Neural cell (in vitro differentiated cells): ENCODE data around the gene SLC27A2.

Experiments
- CTCF ChIP-seq: fragments of 450-650 bp; IDR thresholded peaks from 2 replicates; pipeline ENCODE4 v1.5.1; 2014; ENCODE audit warnings: antibody characterized with exemption, mild to moderate bottlenecking, moderate library complexity; ENCODE audit not compliant: poor library complexity, severe bottlenecking
- EP300 ChIP-seq: fragments of 450-650 bp; conservative IDR thresholded peaks from 2 replicates; pipeline ENCODE4 v1.6.1; 2014; ENCODE audit warnings: antibody characterized with exemption, mild to moderate bottlenecking, moderate library complexity; ENCODE audit not compliant: poor library complexity, severe bottlenecking
- EZH2 ChIP-seq: fragments of 200-600, 300-800 bp; shearing (Covaris generic), sonication (generic); IDR thresholded peaks from 2 replicates; pipeline ENCODE4 v1.6.1; 2014; ENCODE audit warnings: antibody characterized with exemption, low read length, borderline replicate concordance, mild to moderate bottlenecking; ENCODE audit not compliant: insufficient read depth, poor library complexity, severe bottlenecking
- MXI1 ChIP-seq: fragments of 450-650 bp; conservative IDR thresholded peaks from 2 replicates; pipeline ENCODE4 v1.6.1; 2014; ENCODE audit warnings: antibody characterized with exemption, mild to moderate bottlenecking; ENCODE audit not compliant: poor library complexity, severe bottlenecking
- POLR2AphosphoS5 ChIP-seq: IDR thresholded peaks from 2 replicates; pipeline ENCODE4 v1.6.1; 2012
- RAD21 ChIP-seq: fragments of 450-650 bp; conservative IDR thresholded peaks from 2 replicates; pipeline ENCODE4 v1.6.1; 2014; ENCODE audit warnings: antibody characterized with exemption, mild to moderate bottlenecking, moderate library complexity
- SMC3 ChIP-seq: fragments of 450-650 bp; conservative IDR thresholded peaks from 2 replicates; pipeline ENCODE4 v1.6.1; 2014; ENCODE audit warnings: antibody characterized with exemption, mild to moderate bottlenecking, moderate library complexity; ENCODE audit not compliant: poor library complexity
- TAF1 ChIP-seq: IDR thresholded peaks from 2 replicates; pipeline ENCODE4 v1.6.1; 2012; ENCODE audit warnings: low read depth
- TF ChIP-seq, protein P1 (sequence below): IDR thresholded peaks from 2 replicates; pipeline ENCODE4 v1.6.1; 2012; ENCODE audit warnings: borderline replicate concordance

GRCh38 chr15:50244153-50244552 is 62.2 kb downstream of the SLC27A2 start:
- TF ChIP-seq EZH2: no peak
- no peak for TF ChIP-seq CTCF
- TF ChIP-seq POLR2AphosphoS5: no peak
- TF ChIP-seq TAF1: no peak
- TF ChIP-seq RAD21: no peak
- TF ChIP-seq EP300: no peak
- TF ChIP-seq MXI1: no peak
- TF ChIP-seq, protein P1, sequence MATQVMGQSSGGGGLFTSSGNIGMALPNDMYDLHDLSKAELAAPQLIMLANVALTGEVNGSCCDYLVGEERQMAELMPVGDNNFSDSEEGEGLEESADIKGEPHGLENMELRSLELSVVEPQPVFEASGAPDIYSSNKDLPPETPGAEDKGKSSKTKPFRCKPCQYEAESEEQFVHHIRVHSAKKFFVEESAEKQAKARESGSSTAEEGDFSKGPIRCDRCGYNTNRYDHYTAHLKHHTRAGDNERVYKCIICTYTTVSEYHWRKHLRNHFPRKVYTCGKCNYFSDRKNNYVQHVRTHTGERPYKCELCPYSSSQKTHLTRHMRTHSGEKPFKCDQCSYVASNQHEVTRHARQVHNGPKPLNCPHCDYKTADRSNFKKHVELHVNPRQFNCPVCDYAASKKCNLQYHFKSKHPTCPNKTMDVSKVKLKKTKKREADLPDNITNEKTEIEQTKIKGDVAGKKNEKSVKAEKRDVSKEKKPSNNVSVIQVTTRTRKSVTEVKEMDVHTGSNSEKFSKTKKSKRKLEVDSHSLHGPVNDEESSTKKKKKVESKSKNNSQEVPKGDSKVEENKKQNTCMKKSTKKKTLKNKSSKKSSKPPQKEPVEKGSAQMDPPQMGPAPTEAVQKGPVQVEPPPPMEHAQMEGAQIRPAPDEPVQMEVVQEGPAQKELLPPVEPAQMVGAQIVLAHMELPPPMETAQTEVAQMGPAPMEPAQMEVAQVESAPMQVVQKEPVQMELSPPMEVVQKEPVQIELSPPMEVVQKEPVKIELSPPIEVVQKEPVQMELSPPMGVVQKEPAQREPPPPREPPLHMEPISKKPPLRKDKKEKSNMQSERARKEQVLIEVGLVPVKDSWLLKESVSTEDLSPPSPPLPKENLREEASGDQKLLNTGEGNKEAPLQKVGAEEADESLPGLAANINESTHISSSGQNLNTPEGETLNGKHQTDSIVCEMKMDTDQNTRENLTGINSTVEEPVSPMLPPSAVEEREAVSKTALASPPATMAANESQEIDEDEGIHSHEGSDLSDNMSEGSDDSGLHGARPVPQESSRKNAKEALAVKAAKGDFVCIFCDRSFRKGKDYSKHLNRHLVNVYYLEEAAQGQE: no peak
- TF ChIP-seq SMC3: no peak
